Naive B cell (primary cell): ENCODE measurements around the gene C2CD4A. TPM values are rescaled to one million over a fixed set of nuclear protein-coding genes. Genes with fewer than 3 reads are reported as not detected.
"Not testable (repeated sequence)": the region's sequence is repeated elsewhere in the genome, so short reads cannot be mapped to it uniquely, and the experiment has no call there.

Experiments used
- ATAC-seq, 2 donors: fragments of 150-1000 bp; cut with Tn5 transposase; 2 replicates each; pipeline ENCODE4 v1.10.0; 2021; ENCODE audit warnings: low read depth in 2 of 2, mild to moderate bottlenecking in 2 of 2, moderate library complexity in 2 of 2
- DNase-seq: peaks from one replicate; pipeline ENCODE4 v3.0.0; 2022
- H3K27ac Mint-ChIP-seq, 6 donors: one replicate each; pipeline ENCODE4 v1.8.0; 2020 to 2022; ENCODE audit warnings: mild to moderate bottlenecking in 6 of 6, mixed read lengths in 6 of 6, moderate library complexity in 5 of 6, inconsistent platforms in 2 of 6
- H3K27me3 Mint-ChIP-seq, 3 donors: one replicate each; pipeline ENCODE4 v1.8.0; 2021 to 2022; ENCODE audit warnings: mixed read lengths in 3 of 3, mild to moderate bottlenecking in 1 of 3
- H3K36me3 Mint-ChIP-seq, 2 donors: one replicate each; pipeline ENCODE4 v1.8.0; 2020 to 2022; ENCODE audit warnings: mixed read lengths in 2 of 2, inconsistent platforms in 1 of 2, mild to moderate bottlenecking in 1 of 2
- H3K4me1 Mint-ChIP-seq, 3 donors: one replicate each; pipeline ENCODE4 v1.8.0; 2020 to 2022; ENCODE audit warnings: mixed read lengths in 3 of 3, inconsistent platforms in 1 of 3, mild to moderate bottlenecking in 1 of 3, moderate library complexity in 1 of 3
- H3K4me3 Mint-ChIP-seq, 8 donors: one replicate each; pipeline ENCODE4 v1.8.0; 2020 to 2022; ENCODE audit warnings: mild to moderate bottlenecking in 8 of 8, mixed read lengths in 8 of 8, moderate library complexity in 8 of 8, inconsistent platforms in 2 of 8
- H3K9me3 Mint-ChIP-seq, 7 donors: one replicate each; pipeline ENCODE4 v1.8.0; 2020 to 2022; ENCODE audit warnings: mixed read lengths in 7 of 7, mild to moderate bottlenecking in 5 of 7, inconsistent platforms in 2 of 7, moderate library complexity in 1 of 7
- polyA plus RNA-seq, 6 donors: library from polyadenylated mRNA; unstranded; fragments of 300-500 nt; fragmentation: Illumina TruSeq; gene quantifications; one replicate each; pipeline ENCODE4 v1.2.3, GENCODE V29; 2021; ENCODE audit warnings: low read depth in 6 of 6

C2CD4A gene, protein sequence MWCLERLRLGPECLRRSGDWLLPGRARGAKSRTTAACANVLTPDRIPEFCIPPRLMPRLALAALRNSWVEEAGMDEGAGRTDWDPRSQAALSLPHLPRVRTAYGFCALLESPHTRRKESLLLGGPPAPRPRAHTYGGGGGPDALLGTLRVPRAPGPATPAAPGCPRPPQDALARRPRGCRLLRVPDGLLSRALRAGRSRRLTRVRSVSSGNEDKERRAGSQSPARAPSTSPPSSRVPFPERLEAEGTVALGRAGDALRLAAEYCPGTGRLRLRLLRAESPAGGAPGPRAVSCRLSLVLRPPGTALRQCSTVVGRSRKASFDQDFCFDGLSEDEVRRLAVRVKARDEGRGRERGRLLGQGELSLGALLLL
- not detected for polyA plus RNA-seq

DNA sequence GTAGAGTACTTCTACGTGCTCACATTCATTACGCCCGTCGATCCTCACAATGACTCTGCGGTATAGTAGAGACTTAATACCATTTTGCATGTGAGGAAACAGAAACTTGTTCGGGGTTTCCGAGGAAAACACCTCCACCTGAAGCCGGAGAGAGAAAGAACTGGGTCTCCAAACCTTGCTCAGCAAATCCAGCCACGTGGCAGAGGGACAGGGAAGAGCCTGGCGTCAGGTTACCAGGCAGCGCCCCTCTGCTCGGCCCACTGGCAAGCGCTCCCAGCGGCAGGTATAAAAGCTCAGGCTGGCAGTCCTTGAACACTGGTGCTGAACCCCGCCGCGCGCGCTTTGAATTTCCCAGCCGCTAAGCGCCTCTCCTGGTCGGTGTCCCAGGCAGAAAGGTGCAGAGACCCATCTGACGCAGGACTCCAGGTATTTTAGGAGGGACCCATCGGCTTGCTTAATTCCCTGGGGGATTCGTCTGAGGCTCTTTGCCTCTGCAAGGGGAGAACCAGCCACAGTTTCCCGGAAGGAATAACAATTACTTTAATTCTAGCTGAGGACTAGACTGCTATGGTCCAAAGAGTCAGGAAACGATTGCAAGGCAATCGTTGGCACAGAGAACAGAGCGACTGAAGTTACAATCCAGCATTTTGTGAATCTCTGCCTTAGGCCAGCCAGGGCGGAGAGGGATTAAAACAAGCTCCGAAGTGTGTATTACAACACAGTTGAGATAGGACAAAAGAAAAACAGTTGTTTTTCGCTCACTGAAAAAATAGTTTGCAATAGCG lies at the start of gene C2CD4A:
Gene C2CD4A (plus strand): TSS at position 315 of the 785 bp plus-strand sequence. CDS start 637 bp downstream, outside the sequence.
- Mint-ChIP-seq H3K9me3 (peaks cover 0 to 4% (median 0%) of the 10 kb centered on the region in 7 donors), H3K4me3 (peak within 1 kb of the TSS; percentile 82 to 98 (median 90)), H3K4me1 (peaks cover 15 to 25% (median 15%) of the 10 kb centered on the region in 3 donors), H3K27ac (peak within 1 kb of the TSS in 3 of 6 donors; percentile 13 to 60 (median 49)), H3K27me3 (peaks cover 17 to 29% (median 25%) of the 10 kb centered on the region in 3 donors), H3K36me3 (no peaks in the 10 kb centered on the region)
- peak; percentile 71 to 76 for ATAC-seq
- no peak for DNase-seq

DNA sequence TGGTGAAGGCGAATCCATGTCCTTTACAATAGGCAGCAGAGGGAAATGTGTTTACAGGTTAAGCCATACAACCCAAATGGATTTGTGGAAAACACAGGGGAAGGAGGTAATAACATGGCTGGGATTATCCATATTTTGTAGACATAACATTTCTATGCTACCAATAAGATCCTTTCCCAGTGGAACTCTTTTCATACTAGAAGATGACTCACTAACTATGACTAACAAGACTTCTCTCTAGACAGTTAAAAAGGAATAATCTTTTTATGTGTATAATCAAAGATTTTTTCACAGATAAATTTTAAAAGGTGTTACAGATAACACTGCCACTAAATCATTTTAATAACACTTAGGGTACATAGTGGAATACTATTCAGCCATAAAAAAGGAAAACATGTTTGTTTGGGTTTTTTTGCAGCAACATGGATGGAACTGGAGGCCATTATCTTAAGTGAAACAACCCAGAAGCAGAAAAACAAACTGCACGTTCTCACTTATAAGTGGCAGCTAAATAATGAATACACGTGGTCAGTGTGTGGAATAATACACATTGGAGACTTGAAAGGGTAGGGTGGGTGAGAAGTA lies 46.1 kb upstream of the C2CD4A start:
- peaks cover 0 to 10% (median 6%) of the 10 kb centered on the region in 7 donors for H3K9me3 Mint-ChIP-seq
- H3K36me3 Mint-ChIP-seq = peaks cover 21 to 27% of the 10 kb centered on the region in 2 donors
- H3K4me3 Mint-ChIP-seq = no peak overlapping the region
- peaks cover 0 to 8% (median 7%) of the 10 kb centered on the region in 3 donors for H3K4me1 Mint-ChIP-seq
- no peak for DNase-seq
- no peaks in the 10 kb centered on the region for H3K27me3 Mint-ChIP-seq
- H3K27ac Mint-ChIP-seq = no peak overlapping the region
- ATAC-seq = no peak

DNA sequence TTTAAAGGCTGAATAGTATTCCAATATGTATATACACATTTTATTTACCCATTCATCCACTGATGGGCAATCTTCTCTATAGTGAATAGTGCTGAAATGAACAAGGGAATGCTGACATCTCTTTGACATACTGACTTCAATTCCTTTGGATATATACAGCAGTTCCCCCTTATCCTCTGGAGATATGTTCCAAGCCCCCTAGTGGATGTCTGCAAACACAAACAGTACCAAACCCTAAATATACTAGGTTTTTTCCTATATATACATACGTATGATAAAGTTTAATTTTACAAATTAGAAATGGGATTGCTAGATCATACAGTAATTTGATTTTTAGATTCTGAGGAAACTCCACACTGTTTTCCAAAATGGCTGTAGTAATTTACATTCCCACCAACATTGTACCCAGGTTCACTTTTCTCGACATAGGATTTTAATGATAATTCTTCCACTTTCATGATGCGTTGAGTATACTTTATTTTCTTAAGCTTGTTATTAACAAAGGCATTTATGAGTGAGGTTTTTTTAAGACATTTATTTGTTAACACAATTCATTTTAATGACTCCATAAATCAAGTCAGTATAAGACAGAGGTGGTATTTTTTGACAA lies 44.7 kb upstream of the C2CD4A start:
- DNase-seq = no peak
- no peak for ATAC-seq
- peaks cover under 1 to 15% (median 8%) of the 10 kb centered on the region in 3 donors for H3K4me1 Mint-ChIP-seq
- peaks cover 21 to 24% of the 10 kb centered on the region in 2 donors for H3K36me3 Mint-ChIP-seq
- H3K27me3 Mint-ChIP-seq = no peaks in the 10 kb centered on the region
- no peak overlapping the region for H3K4me3 Mint-ChIP-seq
- H3K9me3 Mint-ChIP-seq = peaks cover 0 to 5% (median 2%) of the 10 kb centered on the region in 7 donors
- H3K27ac Mint-ChIP-seq = no peak overlapping the region

DNA sequence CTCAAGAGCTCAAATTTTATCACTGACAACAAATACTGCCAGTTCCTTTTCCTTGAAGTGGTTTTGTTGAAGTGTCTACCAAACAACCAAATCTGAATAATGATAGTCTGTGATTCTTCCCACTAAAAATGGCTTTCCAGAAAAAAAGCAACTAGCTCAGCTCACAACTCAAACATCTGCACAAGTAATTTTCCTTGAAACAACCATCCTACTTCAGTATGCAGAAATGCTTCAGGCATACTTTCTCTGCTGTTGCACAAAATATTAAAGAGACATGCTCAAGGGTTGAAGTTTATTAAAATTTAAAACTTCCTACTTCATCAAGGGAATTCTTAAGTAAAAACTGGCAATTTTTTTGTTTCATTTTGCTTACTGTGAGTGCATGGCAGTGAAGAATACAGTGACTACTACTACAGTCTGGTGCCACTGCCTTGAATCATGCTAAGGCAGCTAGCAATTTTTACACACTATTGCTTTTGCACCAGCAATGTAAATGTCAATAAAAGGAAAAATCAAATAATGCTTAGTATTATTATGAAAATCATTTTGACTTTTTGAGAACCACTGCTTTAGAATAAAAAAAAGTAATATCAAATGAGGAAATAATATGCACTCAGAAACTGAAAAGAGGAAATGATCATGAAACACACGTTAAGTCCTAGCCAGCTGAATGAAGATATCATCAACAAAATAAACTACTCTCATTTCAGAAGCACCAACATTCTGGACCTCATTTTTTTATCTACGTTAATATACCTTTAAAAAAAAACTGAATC lies 40.1 kb upstream of the C2CD4A start:
- peaks cover 0 to 22% of the 10 kb centered on the region in 2 donors for H3K36me3 Mint-ChIP-seq
- ATAC-seq = peak; percentile 90 to 96
- H3K4me1 Mint-ChIP-seq = peaks cover 12 to 26% (median 23%) of the 10 kb centered on the region in 3 donors
- no peaks in the 10 kb centered on the region for H3K27me3 Mint-ChIP-seq
- H3K27ac Mint-ChIP-seq = peak overlapping the region in 3 of 6 donors; percentile 14 to 80 (median 18)
- H3K4me3 Mint-ChIP-seq = peak overlapping the region in 4 of 8 donors; percentile 30 to 53 (median 36)
- H3K9me3 Mint-ChIP-seq = no peaks in the 10 kb centered on the region
- peak; percentile 9 for DNase-seq

DNA sequence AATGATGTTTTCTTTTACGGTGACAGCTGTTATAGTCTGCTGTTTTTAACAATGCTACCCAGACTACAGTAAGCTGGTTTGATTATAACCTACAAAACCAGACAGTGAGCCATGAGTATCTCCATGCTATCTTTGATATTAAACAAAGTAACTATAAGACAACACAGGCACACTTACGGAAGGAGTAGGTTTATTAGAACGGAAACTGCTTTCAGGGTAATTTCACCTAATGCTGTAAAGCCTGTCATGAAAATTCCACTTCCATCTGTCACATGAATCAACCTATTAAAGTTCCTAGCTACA lies 39.6 kb upstream of the C2CD4A start:
- Mint-ChIP-seq H3K27ac (peak overlapping the region in 3 of 6 donors; percentile 14 to 80 (median 18)), H3K36me3 (peaks cover 0 to 17% of the 10 kb centered on the region in 2 donors), H3K4me1 (peaks cover 12 to 26% (median 23%) of the 10 kb centered on the region in 3 donors), H3K4me3 (peak overlapping the region in 3 of 8 donors; percentile 30 to 53 (median 41)), H3K9me3 (no peaks in the 10 kb centered on the region), H3K27me3 (no peaks in the 10 kb centered on the region)
- ATAC-seq (no peak), DNase-seq (no peak)

DNA sequence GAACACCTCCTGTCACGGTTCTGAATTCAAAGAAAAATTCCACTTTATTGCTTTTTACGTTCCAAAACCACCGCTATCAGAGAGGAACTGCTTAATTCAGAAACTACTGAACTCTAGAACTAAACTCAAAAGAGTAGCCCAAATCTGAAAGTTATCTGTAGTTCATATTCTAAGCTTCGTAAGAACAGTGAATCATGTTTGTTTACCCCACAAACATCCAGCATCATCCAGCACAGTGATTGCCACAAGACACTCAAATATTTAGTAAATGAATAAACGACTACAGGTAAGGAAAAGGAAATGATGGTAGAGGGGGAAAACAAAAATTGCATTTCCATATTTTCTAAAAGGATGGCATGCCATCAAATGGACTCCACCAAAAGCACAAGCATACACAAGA lies 38.9 kb upstream of the C2CD4A start:
- Mint-ChIP-seq H3K4me3 (peak overlapping the region in 2 of 8 donors; percentile 8 to 12), H3K9me3 (no peaks in the 10 kb centered on the region), H3K4me1 (peaks cover 12 to 26% (median 23%) of the 10 kb centered on the region in 3 donors), H3K27ac (peak overlapping the region in 3 of 6 donors; percentile 14 to 80 (median 80)), H3K36me3 (peaks cover 0 to 14% of the 10 kb centered on the region in 2 donors), H3K27me3 (no peaks in the 10 kb centered on the region)
- DNase-seq (no peak), ATAC-seq (no peak)

DNA sequence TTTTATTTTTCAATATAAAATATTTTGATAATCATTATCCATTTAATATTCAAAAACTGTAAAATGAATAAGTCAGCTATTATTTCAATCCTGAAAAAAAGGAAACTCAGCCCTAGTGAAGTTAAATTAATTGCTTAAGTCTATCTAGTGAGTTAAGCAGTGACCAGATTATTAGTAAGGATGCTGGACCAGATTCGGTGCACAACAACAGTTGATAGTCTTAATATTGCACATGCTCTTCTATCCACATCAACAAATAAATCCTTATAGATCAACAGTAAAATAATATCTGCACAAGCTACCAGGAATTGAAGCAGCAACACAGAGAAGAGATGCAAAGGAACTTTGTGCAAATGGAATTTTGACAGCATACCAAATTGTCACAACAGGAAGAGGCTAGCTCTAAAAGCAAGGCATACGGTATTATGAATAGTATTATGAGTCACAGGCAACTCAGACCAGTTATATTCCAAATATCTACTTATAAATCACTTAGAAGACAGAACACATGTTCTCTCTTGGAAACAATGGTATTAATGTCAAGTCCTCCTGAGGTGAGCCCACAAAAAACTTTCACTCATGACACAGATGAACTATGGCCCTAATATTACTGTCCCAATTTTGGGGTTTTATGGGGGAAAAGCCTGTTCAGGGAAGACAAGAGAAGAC lies 31.4 kb upstream of the C2CD4A start:
- ATAC-seq = no peak
- Mint-ChIP-seq H3K4me1 (peaks cover 0 to 22% (median 3%) of the 10 kb centered on the region in 3 donors), H3K36me3 (peaks cover 19 to 23% of the 10 kb centered on the region in 2 donors), H3K4me3 (no peak overlapping the region), H3K9me3 (peaks cover 0 to 8% (median 0%) of the 10 kb centered on the region in 7 donors), H3K27me3 (no peaks in the 10 kb centered on the region), H3K27ac (peak overlapping the region in 1 of 6 donors; percentile 48)
- DNase-seq = no peak

DNA sequence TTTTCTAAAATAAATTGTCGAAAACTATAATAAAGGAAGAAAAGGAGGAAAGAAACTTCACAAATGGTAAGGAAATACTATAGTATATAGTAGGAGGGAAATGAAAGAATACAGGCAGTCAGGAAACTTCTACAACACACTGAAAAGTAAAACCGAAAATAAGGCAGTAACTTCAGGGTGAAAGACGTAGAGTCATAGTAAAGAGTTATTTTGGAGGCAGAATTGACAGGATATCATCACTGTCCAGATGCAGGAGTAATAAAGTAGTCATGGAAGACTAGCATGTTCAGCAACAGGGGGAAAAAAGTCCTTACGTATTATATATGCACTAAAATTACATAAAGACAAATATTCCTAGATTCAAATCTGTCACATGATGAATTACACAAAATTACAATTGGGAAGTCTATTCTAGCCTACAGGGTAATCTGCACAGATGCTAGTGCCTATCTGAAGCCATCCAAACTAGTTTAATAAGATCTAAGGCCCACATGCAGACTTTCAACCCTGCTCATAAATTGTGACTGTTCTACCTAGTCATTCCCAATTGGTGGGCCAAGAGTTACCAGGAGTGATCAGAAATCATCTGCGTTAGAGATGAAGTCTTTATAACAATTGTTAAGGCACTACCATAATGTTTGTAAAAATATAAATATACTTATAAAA lies 20.6 kb upstream of the C2CD4A start:
- DNase-seq (no peak), ATAC-seq (peak; percentile 68 to 81)
- Mint-ChIP-seq H3K9me3 (peaks cover 0 to 2% (median 0%) of the 10 kb centered on the region in 7 donors), H3K27ac (peak overlapping the region; percentile 26 to 93 (median 60)), H3K4me3 (peak overlapping the region in 6 of 8 donors; percentile 3 to 75 (median 46)), H3K36me3 (no peaks in the 10 kb centered on the region), H3K27me3 (no peaks in the 10 kb centered on the region), H3K4me1 (peaks cover 27 to 42% (median 37%) of the 10 kb centered on the region in 3 donors)

DNA sequence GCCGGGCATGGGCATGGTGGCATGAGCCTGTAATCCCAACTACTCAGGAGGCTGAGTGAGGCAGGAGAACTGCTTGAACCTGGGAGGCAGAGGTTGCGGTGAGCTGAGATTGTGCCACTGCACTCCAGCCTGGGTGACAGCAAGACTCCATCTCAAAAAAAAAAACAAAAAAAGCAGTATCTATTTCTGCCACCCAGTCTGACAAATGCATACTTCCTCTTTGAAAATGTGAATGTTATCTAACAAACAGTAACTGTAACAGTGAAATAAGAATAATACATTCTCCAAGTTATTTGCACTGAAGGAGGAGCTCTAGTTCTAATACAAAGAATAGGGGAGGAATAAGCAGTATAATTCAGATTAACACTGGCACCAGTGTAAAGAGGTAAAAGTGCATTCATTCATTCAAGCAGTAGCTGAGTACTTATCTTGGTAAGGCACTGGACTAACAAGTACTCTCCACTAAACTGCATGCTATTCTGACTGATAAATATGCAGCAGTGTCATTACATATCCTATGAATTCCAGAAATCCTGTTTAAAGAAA lies 19.4 kb upstream of the C2CD4A start:
- ATAC-seq (peak; percentile 77 to 84), DNase-seq (peak; percentile 23)
- Mint-ChIP-seq H3K9me3 (peaks cover 0 to 2% (median 0%) of the 10 kb centered on the region in 7 donors), H3K27me3 (no peaks in the 10 kb centered on the region), H3K36me3 (no peaks in the 10 kb centered on the region), H3K4me3 (peak overlapping the region in 7 of 8 donors; percentile 55 to 86 (median 70)), H3K27ac (peak overlapping the region; percentile 8 to 91 (median 62)), H3K4me1 (peaks cover 33 to 54% (median 44%) of the 10 kb centered on the region in 3 donors)

DNA sequence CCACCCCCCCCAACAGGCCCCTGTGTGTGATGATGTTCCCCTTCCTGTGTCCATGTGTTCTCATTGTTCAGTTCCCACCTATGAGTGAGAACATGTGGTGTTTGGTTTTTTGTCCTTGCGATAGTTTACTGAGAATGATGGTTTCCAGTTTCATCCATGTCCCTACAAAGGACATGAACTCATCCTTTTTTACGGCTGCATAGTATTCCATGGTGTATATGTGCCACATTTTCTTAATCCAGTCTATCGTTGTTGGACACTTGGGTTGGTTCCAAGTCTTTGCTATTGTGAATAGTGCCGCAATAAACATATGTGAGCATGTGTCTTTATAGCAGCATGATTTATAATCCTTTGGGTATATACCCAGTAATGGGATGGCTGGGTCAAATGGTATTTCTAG lies 18.5 kb upstream of the C2CD4A start:
- not testable (repeated sequence) for H3K27me3 Mint-ChIP-seq, ATAC-seq, H3K36me3 Mint-ChIP-seq, H3K4me3 Mint-ChIP-seq, DNase-seq, H3K9me3 Mint-ChIP-seq
- H3K27ac Mint-ChIP-seq = peak overlapping the region in 1 of 6 donors; percentile 89
- H3K4me1 Mint-ChIP-seq = peaks cover 36 to 60% (median 48%) of the 10 kb centered on the region in 3 donors

DNA sequence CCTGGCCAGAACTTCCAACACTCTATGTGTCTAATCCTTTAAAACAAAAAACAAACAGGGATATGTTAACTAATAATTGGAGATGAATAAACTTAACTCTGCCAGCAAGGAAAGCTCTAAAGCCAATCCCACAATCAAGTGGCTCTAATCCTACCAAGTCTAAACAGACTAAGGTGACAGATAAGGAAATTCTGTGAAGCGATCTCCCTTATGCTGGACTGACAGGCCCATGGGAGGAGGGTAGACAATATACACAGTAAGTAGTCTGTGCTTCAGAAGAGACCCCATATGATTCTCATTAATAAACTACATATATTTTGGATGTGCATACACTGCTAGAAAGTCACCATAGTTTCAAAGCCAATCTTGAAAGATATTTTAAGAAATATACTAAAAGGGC lies 16.7 kb upstream of the C2CD4A start:
- Mint-ChIP-seq H3K27ac (peak overlapping the region in 4 of 6 donors; percentile 6 to 57 (median 31)), H3K36me3 (no peaks in the 10 kb centered on the region), H3K4me3 (peak overlapping the region in 1 of 8 donors; percentile 2), H3K4me1 (peaks cover 48 to 73% (median 66%) of the 10 kb centered on the region in 3 donors), H3K27me3 (no peaks in the 10 kb centered on the region), H3K9me3 (peaks cover 0 to 2% (median 0%) of the 10 kb centered on the region in 7 donors)
- DNase-seq = no peak
- no peak for ATAC-seq
